Measurements from ENCODE around the gene JAML.

JAML gene

DNA sequence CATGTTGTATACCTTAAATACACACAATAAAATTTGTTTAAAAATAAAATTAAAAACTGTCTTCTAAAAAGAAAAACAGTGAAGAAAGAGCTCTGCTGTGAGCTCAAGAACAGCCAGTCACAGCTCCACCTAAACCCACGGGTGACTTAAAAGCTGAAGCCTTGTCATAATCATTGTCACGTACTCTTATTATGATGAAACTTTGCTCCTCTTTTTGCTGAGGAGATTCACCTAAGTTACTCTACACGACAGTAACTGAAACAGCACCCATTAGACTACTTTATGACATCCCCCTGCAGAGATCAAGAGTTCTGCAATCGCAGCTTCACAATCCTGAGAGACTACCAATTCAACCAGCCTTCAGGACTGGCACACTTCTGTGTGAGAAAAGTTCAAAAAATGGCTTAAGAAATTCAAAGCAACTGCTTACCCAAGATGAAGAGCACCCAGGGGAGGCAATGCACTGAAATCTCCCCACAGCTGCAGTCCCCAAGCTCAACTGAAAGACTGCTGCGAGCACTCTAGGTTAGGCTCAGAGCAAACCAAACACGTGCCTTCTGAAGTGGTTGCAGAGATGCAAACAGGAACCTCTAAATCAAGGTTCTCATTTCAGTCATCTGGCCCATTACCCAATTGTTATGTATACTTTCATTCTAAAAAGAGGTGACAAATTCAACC lies at the start of gene JAML:
JAML (minus strand) TSS at position 501 of the 678 bp plus-strand sequence. CDS start 10,145 bp downstream, outside the sequence.
- in situ Hi-C loops (cut with MboI; ENCODE audit: low sequenced_read_pairs), result no loop called here

GRCh38 chr11:118274186-118274585 lies 49.4 kb upstream of the JAML start:
- in situ Hi-C loops (cut with MboI; ENCODE audit: low sequenced_read_pairs), result no loop called here

GRCh38 chr11:118272001-118272400 lies 47.2 kb upstream of the JAML start:
- in situ Hi-C loops (cut with MboI; ENCODE audit: low sequenced_read_pairs), result no loop called here

DNA sequence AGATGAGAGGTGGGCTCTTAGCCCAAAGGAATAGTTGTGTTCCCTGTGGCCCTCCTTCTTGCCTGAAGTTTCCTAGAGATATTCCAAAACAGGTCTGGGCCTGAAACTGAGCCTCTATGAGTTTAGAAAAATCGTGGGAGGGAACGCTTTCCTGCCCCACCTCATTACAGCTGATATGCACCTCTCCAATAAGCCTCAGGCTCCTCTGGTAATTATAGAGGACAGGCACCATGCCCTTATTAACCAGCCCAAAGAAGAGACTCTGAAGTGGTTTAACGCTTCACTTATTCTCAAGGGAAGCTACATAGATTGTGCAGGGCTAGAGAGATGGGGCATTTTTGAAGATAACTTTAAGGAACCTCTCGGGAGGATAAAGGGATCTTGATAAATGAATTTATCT lies 42.7 kb upstream of the JAML start:
- in situ Hi-C loops (cut with MboI; ENCODE audit: low sequenced_read_pairs), result no loop called here

DNA sequence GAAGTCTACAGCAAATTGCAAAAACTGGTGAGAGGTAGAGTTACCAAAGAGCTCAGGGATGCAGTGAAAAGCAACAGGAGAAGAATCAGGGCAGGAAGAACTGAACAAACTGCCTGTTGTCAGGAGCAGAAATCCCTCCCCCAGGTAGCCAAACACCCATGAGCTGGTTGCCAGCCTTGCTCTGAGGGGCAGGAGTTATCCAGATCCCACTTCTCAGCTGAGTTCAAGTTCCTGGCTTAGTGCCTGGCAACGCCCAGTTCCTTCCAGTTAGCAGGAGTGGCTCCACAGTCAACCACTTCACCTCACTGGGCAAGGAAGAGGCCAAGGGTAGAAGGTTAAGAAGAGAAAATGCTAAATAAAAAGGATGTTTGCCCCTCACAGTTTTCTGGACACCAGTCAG lies 41.1 kb upstream of the JAML start:
- in situ Hi-C loops (cut with MboI; ENCODE audit: low sequenced_read_pairs), result no loop called here

GRCh38 chr11:118264569-118265465 lies 40.0 kb upstream of the JAML start:
- in situ Hi-C loops (cut with MboI; ENCODE audit: low sequenced_read_pairs), result no loop called here

DNA sequence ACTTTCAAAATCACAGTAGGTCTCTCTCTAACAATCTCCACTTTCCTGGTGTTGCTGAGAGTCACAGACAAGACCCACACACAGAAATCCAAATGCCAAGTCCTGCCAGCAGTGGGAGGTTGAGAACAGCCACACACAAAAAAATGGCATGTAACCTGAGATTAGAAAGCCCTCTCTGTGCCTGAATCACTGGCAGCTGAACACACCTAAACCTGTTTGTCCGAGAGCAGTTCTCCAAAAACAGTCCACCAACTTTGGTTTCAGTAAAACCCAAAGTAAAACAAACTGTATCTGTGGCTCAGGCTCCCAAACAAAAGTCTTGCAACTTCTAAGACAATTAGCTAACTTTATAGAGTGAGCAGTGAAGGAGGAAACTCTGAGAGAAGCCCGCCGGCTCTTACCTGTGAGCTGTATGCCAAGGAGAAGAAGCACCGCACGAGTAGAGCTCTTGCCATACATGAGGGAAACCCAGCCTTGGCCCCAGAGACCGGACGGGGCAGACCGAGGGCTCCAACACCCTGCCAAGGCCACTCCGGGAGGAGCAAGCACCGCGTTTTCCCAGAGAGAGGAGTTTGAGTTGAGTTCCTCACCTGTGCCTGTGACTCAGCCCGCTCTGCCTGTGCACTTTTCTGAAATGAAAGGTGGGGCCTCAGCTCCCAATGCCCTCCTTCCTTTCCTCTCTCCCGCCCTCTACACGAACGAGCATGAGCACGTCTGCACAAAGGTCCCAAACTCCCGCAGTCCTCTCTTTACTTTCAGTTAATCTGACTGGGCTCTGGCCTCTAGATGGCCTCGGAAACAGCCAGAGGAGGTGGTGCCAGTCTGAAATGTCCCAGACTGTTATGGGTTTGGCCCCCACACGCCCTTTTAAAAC lies 39.1 kb upstream of the JAML start, which contains the start of gene MPZL2:
MPZL2 (minus strand) TSS at position 603 of the 874 bp plus-strand sequence; CDS start at position 459, 144 bp downstream.
- in situ Hi-C loops (cut with MboI; ENCODE audit: low sequenced_read_pairs), result no loop called here

DNA sequence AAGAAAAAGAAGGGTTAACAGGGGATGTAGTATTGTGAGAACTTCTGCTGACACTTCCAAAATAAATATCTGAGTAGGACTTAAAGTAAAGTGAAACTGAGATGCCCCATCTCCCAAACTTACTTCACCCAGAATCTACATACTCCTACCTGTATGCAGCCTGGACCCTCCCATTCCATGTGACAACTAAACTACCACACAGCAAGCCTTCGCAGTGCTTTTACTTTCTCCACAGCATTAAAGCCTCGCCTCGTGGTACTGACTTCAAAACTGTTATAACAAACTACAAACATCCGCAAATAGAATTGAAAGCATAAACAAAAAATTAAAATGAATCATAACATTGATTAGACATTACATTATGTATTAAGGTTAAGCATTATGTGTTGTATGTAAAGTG lies 38.3 kb upstream of the JAML start:
- in situ Hi-C loops (cut with MboI; ENCODE audit: low sequenced_read_pairs), result no loop called here

- in situ Hi-C loops (cut with MboI; ENCODE audit: low sequenced_read_pairs), result no loop called here
Measured at GRCh38 chr11:118260353-118260752, 35.5 kb upstream of the JAML start.

GRCh38 chr11:118259138-118259537 lies 34.3 kb upstream of the JAML start:
- in situ Hi-C loops (cut with MboI; ENCODE audit: low sequenced_read_pairs), result no loop called here

DNA sequence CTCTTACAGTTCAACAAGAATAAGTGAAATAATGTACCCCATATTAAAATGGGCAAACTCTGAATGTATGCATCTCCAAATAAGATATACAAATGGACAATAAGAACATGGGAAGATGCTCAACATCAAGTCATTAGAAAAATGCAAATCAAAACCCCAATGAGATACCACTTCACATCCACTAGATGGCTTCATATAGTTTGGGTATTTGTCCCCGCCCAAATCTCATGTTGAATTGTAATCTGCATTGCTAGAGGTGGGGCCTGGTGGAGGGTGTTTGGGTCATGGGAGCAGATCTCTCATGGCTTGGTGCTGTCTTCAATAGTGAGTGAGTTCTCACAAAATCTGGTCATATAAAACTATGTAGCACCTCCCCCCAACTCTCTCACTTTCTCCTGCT lies 33.6 kb upstream of the JAML start:
- in situ Hi-C loops (cut with MboI; ENCODE audit: low sequenced_read_pairs), result no loop called here

DNA sequence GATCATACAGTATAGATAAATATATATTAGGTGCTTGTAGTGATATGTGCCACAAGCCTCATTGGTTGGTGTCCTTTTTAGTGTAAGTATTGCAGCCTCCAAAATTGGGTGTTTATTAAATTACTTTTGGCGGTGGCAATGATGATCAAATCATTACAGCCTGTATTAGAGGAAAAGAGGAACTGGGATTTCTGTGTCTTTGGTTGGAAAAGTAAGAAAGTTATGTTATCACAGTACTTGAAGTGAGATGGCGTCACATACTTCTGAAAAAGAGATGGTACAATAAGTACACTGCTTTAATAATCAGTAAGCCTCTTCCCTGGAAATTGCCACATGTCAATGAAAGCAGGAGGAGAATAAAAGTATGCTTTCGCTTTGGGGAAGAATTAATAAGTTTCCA lies 27.9 kb upstream of the JAML start:
- in situ Hi-C loops (cut with MboI; ENCODE audit: low sequenced_read_pairs), result no loop called here

GRCh38 chr11:118251858-118252652 lies 27.2 kb upstream of the JAML start, which contains the start of gene MPZL3:
TSS of gene MPZL3 (minus strand) at chr11:118252365. CDS start at chr11:118252294, 71 bp downstream.
- in situ Hi-C loops (cut with MboI; ENCODE audit: low sequenced_read_pairs), result no loop called here

- in situ Hi-C loops (cut with MboI; ENCODE audit: low sequenced_read_pairs), result no loop called here
Measured at GRCh38 chr11:118247041-118247440, 22.2 kb upstream of the JAML start.

GRCh38 chr11:118245936-118246562 lies 21.2 kb upstream of the JAML start:
- in situ Hi-C loops (cut with MboI; ENCODE audit: low sequenced_read_pairs), result no loop called here

GRCh38 chr11:118243993-118244762 lies 19.4 kb upstream of the JAML start:
- in situ Hi-C loops (cut with MboI; ENCODE audit: low sequenced_read_pairs), result no loop called here

- in situ Hi-C loops (cut with MboI; ENCODE audit: low sequenced_read_pairs), result no loop called here
Measured at GRCh38 chr11:118243161-118243560, 18.4 kb upstream of the JAML start.

- in situ Hi-C loops (cut with MboI; ENCODE audit: low sequenced_read_pairs), result no loop called here
Measured at GRCh38 chr11:118241764-118242098, 16.9 kb upstream of the JAML start.

All from HL-60/S4 treated with retinoic acid at 250 ng/mL for 4 days and 3 days (cell line).